NB4 (cell line): ENCODE measurements around the gene EVC.

Experiments used
- TF ChIP-seq, protein P1 (sequence below): IDR thresholded peaks from one replicate; pipeline ENCODE4 v1.5.1; 2012; ENCODE audit warnings: low read depth, low read length
- TF ChIP-seq, protein P2 (sequence below): IDR thresholded peaks from 2 replicates; pipeline ENCODE4 v1.6.1; 2011; ENCODE audit warnings: low read depth, low read length

DNA sequence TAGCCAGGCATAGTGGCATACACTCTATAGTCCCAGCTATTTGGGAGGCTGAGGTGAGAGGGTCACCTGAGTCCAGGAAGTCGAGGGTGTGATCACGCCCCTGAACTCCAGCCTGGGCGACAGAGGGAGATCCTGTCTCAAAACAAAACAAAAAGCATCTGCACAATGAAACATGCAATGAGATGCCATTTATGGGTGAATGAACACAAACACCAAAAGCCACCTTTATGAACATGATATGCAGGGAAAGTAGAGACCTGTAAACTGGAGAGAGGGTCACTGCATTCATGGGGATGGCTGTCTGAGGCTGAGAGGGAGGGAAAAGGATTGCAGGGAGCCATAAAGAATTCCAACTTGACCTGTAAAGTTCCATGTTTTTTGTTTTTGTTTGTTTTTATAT, 70.7 kb downstream of the EVC start:
- TF ChIP-seq, protein P1, sequence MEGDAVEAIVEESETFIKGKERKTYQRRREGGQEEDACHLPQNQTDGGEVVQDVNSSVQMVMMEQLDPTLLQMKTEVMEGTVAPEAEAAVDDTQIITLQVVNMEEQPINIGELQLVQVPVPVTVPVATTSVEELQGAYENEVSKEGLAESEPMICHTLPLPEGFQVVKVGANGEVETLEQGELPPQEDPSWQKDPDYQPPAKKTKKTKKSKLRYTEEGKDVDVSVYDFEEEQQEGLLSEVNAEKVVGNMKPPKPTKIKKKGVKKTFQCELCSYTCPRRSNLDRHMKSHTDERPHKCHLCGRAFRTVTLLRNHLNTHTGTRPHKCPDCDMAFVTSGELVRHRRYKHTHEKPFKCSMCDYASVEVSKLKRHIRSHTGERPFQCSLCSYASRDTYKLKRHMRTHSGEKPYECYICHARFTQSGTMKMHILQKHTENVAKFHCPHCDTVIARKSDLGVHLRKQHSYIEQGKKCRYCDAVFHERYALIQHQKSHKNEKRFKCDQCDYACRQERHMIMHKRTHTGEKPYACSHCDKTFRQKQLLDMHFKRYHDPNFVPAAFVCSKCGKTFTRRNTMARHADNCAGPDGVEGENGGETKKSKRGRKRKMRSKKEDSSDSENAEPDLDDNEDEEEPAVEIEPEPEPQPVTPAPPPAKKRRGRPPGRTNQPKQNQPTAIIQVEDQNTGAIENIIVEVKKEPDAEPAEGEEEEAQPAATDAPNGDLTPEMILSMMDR, result no peak
- TF ChIP-seq, protein P2, sequence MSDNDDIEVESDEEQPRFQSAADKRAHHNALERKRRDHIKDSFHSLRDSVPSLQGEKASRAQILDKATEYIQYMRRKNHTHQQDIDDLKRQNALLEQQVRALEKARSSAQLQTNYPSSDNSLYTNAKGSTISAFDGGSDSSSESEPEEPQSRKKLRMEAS, result no peak
